Peyer's patch (tissue), 4 donors: ENCODE data around the gene NOS1AP. TPM values are rescaled to one million over a fixed set of nuclear protein-coding genes. Genes with fewer than 3 reads are reported as not detected.

Source experiments
- DNase-seq, 3 donors: peaks; one replicate each; pipeline ENCODE4 v3.0.0-alpha.2; 2017 to 2019
- H3K27ac ChIP-seq, 4 donors: fragments of 200-600 bp; sonication (generic); one replicate each; pipeline ENCODE4 v1.5.1; 2016 to 2019
- H3K27me3 ChIP-seq, 2 donors: fragments of 200-600 bp; sonication (generic); one replicate each; pipeline ENCODE4 v1.5.1; 2019
- H3K36me3 ChIP-seq, 3 donors: fragments of 200-600 bp; sonication (generic); one replicate each; pipeline ENCODE4 v1.5.1; 2016 to 2019
- H3K4me1 ChIP-seq, 4 donors: fragments of 200-600 bp; sonication (generic); one replicate each; pipeline ENCODE4 v1.5.1; 2016 to 2019
- H3K4me3 ChIP-seq, 4 donors: fragments of 200-600 bp; sonication (generic); 1 replicate in 3 of 4; 2 replicates in 1 of 4; pipeline ENCODE4 v1.5.1; 2016 to 2019; ENCODE audit warnings: mild to moderate bottlenecking in 1 of 4
- H3K9me3 ChIP-seq, 4 donors: fragments of 200-600 bp; sonication (generic); one replicate each; pipeline ENCODE4 v1.5.1; 2016 to 2019; ENCODE audit warnings: mild to moderate bottlenecking in 1 of 4
- POLR2A ChIP-seq, 2 donors: fragments of 450-650 bp; IDR thresholded peaks; one replicate each; pipeline ENCODE4 v1.5.1; 2017; ENCODE audit warnings: antibody characterized with exemption in 2 of 2, mild to moderate bottlenecking in 2 of 2, moderate library complexity in 2 of 2
- total RNA-seq, 4 donors: library from RNA; depleted of rRNA; stranded (reverse); fragments of >200 nt; gene quantifications; one replicate each; pipeline ENCODE4 v1.1.0, GENCODE V29; 2016
- TF ChIP-seq, protein P1 (sequence below), 6 experiments: fragments of 450-650 bp in 4 of 6; fragments of 200-600 bp in 2 of 6; sonication (generic) in 1 of 6; IDR thresholded peaks; one replicate each; pipeline ENCODE4 v1.5.1; 2017 to 2019; ENCODE audit warnings: antibody characterized with exemption in 6 of 6, mild to moderate bottlenecking in 3 of 6, moderate library complexity in 1 of 6

The NOS1AP gene
- total RNA-seq, 4 donors from 2014 or later = 6.3 to 18.5 (median 11.9) TPM

DNA sequence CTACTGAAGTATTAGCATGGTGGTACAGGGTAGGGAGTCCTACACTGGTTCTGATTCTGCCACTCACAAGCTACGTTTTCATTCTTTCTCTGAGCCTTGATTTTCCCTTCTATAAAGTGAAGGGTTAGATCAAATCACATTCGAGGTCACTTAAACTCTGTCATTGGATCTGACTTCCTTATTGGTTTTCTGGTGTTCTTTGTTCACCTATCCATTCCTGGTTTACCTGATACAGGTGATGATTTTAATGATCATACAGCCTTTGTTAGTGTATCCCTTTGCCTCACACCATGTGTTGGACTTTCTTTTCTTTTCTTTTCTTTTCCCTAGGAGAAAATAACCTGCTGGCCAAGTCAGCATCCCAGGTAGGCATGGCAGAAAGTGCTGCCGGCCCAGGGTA is 74.8 kb downstream of the NOS1AP start:
- H3K4me1 ChIP-seq = no peaks in the 10 kb centered on the region
- DNase-seq = no peak
- no peak overlapping the region for H3K4me3 ChIP-seq
- H3K27ac ChIP-seq = no peak overlapping the region
- H3K27me3 ChIP-seq = no peaks in the 10 kb centered on the region
- H3K36me3 ChIP-seq = no peaks in the 10 kb centered on the region
- no peaks in the 10 kb centered on the region for H3K9me3 ChIP-seq
- TF ChIP-seq POLR2A (IDR thresholded peaks at IDR 0.05) = no peak
- TF ChIP-seq, protein P1, sequence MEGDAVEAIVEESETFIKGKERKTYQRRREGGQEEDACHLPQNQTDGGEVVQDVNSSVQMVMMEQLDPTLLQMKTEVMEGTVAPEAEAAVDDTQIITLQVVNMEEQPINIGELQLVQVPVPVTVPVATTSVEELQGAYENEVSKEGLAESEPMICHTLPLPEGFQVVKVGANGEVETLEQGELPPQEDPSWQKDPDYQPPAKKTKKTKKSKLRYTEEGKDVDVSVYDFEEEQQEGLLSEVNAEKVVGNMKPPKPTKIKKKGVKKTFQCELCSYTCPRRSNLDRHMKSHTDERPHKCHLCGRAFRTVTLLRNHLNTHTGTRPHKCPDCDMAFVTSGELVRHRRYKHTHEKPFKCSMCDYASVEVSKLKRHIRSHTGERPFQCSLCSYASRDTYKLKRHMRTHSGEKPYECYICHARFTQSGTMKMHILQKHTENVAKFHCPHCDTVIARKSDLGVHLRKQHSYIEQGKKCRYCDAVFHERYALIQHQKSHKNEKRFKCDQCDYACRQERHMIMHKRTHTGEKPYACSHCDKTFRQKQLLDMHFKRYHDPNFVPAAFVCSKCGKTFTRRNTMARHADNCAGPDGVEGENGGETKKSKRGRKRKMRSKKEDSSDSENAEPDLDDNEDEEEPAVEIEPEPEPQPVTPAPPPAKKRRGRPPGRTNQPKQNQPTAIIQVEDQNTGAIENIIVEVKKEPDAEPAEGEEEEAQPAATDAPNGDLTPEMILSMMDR (IDR thresholded peaks at IDR 0.05) = no peak

DNA sequence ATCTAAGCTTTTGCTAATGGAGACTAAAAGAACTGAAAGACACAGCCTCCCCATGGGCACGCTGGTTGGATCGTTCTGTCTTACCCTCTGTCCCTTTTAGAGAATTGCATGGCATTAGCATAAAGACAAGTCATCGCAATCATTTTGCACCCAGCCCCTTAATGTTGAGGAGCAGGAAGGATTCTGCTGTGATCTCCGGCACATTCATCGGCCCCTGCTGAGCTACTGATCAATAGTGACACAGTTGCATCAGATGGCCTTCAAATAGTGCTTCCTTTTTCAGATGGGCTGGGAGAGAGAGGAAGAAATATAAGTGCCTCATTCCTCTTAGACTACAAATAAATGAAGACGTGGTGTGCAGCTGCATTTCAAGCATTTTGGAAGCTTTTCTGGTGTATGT is 75.4 kb downstream of the NOS1AP start:
- no peaks in the 10 kb centered on the region for H3K4me1 ChIP-seq
- no peak for DNase-seq
- no peak overlapping the region for H3K4me3 ChIP-seq
- TF ChIP-seq, protein P1 (IDR thresholded peaks at IDR 0.05) = no peak
- no peak for TF ChIP-seq POLR2A (IDR thresholded peaks at IDR 0.05)
- no peak overlapping the region for H3K27ac ChIP-seq
- no peaks in the 10 kb centered on the region for H3K9me3 ChIP-seq
- no peaks in the 10 kb centered on the region for H3K36me3 ChIP-seq
- H3K27me3 ChIP-seq = no peaks in the 10 kb centered on the region

DNA sequence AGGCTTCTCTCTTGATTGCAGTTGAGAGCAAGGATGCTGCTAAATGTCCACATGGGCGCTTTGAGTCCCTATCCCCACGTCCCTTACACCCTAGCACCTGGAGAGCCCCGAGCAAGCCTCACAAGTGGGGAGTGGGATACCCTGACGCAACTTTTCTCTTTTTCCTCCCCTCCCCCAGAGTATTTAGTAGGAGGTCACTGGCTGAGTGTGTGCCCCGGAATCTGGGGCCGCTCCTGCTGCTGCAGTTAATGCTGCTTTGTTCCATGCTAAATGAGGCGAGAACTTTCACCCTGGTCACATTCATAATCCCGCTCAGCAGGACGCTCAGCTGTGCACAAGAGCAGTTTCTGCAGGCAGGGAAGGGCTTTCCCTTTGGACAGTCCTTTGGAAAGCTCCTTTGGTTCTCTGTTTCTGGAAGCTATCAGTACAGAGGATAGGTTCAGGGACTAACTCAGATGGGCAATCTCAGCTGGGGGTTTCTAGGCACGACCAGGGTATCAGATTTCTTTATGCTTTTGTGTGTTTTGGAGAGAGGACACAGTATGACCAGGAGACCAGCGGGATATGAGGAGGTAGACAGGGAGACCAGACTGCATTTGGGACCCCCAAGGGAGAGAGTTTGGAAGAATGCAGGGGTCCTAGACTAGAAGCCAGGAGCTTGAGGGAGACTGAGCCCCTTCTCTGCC is 75.9 kb downstream of the NOS1AP start:
- DNase-seq = no peak
- TF ChIP-seq, protein P1 (IDR thresholded peaks at IDR 0.05) = no peak
- TF ChIP-seq POLR2A (IDR thresholded peaks at IDR 0.05) = no peak
- Histone ChIP-seq H3K36me3 (no peaks in the 10 kb centered on the region), H3K9me3 (no peaks in the 10 kb centered on the region), H3K27ac (no peak overlapping the region), H3K27me3 (no peaks in the 10 kb centered on the region), H3K4me1 (no peaks in the 10 kb centered on the region), H3K4me3 (no peak overlapping the region)

DNA sequence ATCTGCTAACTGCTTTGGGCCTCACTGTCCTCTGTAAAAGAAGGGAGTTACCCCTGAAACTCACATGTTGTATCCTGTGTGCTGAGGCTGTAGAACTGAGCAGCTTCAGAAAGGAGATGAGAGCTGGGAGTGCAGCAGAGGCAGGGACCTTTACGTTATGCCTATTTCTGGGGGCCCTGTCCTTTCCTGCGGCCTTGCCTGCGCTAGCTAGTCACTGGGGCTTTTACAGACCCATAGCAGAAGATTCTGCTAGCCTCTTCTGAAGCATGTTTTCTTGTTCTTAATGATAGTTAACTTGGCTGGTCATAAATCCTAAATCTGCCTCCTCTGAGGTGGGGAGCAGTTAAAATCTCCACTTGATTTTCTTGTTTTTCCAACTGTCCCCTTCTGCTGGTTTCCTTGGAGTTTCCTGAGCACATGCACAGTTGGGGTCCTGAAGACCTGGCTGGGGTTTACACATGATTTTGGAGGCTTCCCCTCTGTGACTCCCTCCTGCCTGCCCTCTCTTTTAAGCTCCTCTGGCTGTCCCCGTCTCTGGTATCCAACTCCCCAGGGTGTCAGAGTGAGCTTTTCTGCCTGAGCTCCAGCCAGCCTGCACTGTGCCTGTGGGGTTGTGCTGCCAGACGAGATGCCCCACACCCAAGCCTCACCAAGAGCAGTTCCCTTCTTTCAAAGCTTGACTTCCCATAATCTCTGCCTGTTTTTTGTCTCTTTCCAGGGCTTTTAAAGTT is 76.6 kb downstream of the NOS1AP start:
- DNase-seq = no peak
- no peaks in the 10 kb centered on the region for H3K9me3 ChIP-seq
- no peak overlapping the region for H3K27ac ChIP-seq
- H3K36me3 ChIP-seq = no peaks in the 10 kb centered on the region
- TF ChIP-seq, protein P1 (IDR thresholded peaks at IDR 0.05) = no peak
- TF ChIP-seq POLR2A (IDR thresholded peaks at IDR 0.05) = no peak
- no peaks in the 10 kb centered on the region for H3K4me1 ChIP-seq
- H3K27me3 ChIP-seq = no peaks in the 10 kb centered on the region
- H3K4me3 ChIP-seq = no peak overlapping the region

DNA sequence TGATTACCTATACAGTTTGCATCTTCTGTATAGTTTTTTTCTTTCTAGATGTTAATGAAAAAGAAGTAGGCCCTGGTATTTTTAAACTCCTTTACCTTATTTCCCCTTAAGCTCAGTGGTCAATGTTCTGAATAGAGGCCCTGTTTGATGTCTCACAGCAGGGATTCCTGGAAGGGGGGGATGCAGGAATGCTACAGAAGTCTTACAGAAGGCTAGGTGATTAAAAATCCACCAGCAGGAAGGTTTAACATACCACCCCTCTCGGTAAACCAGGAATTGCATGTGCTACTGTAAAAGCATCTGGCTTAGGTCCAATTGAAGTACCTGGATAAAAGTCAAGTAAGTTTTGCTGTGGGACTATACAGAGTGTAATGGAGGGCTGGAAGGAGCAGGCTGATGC is 78.3 kb downstream of the NOS1AP start:
- Histone ChIP-seq H3K9me3 (no peaks in the 10 kb centered on the region), H3K4me3 (no peak overlapping the region), H3K27me3 (no peaks in the 10 kb centered on the region), H3K27ac (no peak overlapping the region), H3K36me3 (no peaks in the 10 kb centered on the region), H3K4me1 (no peaks in the 10 kb centered on the region)
- TF ChIP-seq, protein P1 (IDR thresholded peaks at IDR 0.05) = no peak
- no peak for TF ChIP-seq POLR2A (IDR thresholded peaks at IDR 0.05)
- no peak for DNase-seq
